GM18909 (cell line): Measurements from ENCODE around the gene LRRC59.
"Not testable (repeated sequence)": the region's sequence is repeated elsewhere in the genome, so short reads cannot be mapped to it uniquely, and the experiment has no call there.

Source experiments
- ATAC-seq: cut with Tn5 transposase; IDR thresholded peaks from one replicate; pipeline ENCODE4 v1.9.1; 2021; ENCODE audit warnings: mild to moderate bottlenecking; ENCODE audit not compliant: unreplicated experiment, poor library complexity

The LRRC59 gene

DNA sequence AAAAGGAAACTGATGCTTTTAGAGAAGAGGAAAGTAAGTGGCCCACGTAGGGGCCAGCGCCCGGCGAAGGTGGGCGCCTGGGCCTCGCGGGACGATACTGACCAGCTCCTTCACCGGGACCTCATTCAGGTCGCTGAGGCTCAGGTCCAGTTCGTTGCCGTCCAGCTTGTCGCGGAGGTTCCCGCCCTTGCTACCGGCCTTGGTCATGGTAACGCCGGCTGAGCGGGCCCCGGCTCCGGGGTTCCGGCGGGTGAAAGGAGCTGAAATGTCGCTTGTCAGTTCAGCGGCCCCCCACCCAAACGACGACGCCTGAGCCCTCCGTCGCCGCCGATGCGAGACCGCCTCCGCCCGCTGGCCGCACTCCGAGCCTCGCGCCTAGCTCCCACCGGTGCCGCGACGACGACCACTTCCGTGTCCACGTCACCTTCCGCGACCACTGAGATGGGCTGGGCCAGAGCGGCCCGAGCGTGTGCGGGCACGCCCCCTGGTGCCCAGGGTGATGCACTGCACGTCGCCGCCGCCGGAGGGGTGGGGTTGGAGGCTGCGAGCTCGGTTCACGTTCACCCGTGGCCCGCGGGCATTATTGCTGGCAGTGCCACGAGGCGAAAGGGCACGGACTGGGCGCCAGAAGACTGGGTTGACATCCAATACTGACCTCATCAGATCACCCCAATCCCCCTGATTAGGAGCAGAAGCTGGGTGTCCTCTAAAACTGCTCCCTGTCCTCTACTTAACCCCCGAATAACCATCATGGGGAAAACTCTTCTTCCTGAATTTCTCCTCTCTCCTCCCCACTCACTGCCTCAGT, at the start of gene LRRC59:
LRRC59 (minus strand) TSS at position 413 of the 808 bp plus-strand sequence; CDS start at position 207, 206 bp downstream.
- peak; percentile 98 for ATAC-seq

DNA sequence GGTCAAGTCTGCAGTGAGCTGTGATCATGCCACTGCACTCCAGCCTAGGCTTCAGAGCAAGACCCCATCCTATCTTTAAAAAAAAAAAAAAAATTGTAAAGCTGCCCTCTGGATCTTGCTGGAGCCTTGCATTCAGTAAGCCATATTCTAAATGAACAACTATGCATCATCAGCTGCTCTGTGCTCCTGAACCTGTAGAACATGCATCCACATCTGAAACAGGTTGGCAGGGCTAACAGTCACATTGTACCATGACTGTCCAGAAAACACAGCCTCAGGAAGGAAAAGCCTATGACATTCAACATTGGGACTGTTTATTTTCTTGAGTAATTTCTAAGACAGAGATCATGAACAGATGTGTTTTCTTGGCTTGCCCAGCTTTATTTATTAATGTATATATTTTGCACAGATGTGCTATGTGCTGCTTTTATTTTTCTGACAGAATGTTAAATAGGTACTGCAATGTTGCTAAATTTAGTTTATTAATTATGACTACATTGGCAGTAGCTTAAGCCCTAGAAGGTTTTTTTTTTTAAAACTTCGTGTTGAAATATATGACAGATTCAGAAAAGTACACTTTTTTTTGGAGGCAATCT, 48.5 kb upstream of the LRRC59 start:
- no peak for ATAC-seq

DNA sequence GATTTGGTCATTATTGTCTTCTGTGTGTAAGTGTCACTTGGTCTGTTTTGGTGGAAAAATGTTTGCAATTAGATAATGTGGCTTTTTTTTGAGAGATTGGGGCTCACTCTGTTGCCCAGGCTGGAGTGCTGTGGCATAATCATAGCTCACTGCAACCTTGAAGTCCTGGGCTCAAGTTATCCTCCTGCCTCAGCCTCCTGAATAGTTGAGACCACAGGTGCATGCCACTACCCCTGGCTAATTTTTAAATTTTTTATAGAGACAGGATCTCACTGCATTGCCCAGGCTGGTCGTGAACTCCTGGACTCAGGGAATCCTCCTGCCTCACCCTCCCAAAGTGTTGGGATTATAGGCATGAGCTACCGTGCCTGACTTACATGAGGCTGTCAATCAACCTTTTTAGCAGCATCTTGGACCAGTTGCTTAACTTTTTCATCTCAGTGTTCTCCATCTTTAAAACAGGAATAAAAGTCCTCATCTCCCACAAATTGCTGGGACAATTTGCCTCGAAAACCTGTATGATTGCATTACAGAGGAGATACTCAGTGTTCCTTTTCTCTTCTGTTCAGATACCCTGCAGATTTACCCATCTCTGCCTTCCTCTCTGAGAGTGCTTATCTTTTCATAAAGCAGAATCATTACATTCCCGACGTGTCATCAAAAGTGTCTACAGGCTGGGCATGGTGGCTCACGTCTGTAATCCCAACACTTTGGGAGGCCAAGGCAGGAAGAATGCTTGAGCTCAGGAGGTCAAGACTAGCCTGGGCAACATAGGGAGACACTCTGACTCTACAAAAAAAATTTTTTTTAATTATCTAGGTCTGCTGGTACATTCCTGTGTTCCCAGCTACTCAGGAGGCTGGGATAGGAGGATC, 47.8 kb upstream of the LRRC59 start:
- no peak for ATAC-seq

DNA sequence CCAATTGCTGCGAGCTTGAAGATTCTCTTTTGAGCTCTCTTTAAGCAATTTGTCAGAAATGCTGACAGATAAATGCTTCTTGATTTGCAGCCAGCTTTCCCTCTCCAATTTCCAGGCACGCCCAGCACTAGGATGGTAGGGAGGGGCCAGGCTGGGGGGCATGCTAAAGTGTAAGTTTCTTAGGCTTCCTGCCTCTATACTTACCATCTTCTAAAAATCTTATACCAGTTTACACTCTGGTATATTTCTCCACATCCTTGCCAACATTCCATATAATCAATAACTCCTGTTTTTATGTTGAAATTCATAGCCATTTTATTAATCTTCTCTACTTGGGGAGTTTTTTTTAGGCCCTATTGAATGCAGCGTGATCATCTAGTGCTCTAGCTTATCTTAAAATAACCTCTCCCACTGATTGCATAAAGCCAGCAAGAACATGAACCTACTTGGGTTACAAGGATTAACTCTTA, 46.2 kb upstream of the LRRC59 start:
- ATAC-seq, result no peak

DNA sequence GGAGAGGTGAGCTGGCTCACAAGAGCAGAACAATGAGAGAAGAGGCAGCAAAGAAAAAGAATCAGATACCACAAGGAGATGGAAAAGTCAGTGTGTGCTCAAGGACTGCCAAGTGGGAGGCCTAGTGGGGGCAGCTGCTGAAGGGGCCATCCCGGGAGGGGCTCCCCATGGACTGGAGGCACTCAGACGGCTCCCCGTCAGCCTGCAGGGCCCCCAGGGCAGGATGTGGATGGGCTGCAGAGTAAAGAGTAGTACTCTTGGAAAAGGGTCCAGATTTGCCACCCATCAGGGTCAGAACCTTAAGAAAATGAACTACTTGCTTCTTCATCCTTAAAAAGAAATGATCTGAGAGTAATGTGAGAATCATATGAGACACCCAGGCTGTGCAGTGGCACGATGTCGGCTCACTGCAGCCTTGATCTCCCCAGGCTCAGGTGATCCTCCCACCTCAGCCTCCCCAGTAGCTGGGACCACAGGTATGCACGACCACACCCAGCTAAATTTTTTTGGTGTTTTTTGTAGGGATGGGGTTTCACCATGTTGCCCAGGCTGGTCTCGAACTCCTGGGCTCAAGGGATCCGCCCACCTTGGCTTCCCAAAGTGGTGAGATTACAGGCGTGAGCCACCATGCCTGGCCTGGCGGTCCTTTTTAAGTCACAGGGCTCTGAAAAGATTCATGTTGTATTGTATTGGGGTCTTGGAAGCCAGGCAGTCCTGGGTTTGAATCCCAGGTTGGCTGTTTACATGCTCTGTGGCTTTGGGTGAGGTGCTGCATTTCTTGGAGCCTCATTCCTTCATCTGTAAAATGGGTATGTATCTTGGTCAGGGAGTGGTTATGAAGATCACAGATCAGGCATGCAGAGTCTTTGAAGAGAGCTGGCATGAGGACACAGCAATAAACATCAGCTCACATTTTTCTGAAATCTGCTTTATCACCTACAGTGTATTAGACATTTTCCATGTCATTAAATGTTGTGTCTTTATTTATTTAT, 43.8 kb upstream of the LRRC59 start:
- no peak for ATAC-seq

DNA sequence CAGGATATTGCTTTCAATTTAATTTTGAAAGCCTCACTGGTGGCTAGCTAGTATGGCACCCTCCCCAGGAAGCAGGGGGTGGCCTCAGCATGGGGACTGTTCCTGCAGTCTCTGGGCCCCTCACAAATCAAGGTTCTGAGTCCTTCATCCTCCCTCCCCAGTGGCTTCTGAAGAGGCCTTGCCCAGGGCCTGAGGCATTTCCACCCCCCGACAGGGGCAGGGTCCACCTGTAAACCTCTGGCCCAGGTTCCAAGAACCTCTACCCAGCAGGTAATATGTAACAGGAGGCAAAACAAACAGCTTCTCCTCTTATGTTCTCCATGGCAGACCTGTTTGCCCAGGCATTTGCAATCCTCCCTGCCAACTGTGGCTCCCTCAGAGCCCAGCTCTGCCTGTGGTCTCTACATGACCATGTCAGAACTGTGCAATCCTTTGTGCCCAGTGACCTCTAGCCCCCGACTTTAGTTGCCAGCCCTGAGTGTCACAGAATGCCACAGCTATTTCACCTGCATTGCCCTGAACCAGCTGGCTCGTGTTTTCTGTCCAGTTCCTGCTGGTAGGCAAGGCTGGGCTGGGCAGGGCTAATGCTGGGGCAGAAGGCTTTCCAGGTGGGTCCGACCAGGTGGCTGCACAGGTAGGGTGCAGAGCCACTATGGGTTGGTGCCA, 43.0 kb upstream of the LRRC59 start:
- no peak for ATAC-seq

DNA sequence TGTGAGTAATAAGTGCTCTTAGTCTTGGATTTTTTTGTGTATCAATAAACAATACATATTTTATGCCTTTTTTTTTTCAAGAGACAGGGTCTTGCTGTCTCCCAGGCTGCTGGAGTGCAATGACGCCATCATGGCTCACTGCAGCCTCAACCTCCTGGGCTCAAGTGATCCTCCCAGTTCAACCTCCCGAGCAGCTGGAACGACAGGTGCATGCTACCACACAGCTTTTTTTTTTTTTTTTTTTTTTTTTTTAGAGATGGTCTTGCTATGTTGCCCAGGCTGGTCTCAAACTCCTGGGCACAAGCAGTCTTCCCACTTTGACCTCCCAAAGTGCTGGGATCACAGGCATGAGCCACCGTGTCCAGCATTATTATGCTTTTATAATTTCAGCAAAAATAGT, 41.7 kb upstream of the LRRC59 start:
- ATAC-seq, result no peak

DNA sequence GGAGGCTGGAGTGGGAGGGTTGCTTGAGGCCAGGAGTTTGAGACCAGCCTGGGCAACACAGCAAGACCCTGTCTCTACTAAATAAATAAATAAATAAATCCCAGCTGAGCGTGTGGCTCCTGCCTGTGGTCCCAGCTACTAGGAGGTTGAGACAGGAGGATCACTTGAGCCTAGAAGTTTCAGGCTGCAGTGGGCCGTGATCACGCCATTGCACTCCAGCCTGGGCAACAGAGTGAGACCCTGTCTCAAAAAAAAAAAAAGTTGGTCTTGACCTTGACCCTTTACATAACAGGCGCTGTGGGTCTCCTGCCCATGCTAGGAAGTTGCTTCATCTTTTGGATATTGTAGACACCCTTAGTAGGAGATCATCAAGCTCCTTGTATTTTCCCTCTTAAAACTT, 40.1 kb upstream of the LRRC59 start:
- ATAC-seq, result no peak

DNA sequence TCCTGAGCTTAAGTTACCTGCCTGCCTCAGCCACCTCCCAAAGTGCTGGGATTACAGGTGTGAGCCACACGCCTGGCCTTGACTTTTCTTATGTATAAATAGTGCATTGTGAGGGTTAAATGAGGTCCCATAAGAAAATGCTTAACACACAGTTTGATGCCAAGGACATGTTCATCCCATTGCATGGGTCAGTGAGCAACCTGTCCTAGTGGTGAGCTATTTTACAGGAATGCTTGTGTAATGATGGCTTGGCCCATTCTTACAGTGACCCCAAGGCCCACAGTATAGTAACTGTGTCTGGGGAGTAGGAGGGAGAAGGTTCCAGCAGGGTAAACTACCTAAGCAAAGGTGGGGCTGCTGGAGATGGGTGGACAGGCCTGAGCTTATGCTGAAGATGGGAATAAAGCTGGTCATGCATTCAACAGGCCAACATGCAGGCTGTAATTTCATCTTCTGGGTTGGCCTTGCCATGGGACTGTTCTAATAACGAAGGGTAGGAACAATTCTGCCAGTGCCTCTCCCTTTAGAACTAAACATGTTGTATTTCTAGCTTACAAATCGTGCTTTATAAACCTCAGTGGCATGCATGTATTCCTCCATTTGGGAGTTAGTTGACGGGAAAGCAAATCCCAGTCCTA, 34.9 kb upstream of the LRRC59 start:
- no peak for ATAC-seq

DNA sequence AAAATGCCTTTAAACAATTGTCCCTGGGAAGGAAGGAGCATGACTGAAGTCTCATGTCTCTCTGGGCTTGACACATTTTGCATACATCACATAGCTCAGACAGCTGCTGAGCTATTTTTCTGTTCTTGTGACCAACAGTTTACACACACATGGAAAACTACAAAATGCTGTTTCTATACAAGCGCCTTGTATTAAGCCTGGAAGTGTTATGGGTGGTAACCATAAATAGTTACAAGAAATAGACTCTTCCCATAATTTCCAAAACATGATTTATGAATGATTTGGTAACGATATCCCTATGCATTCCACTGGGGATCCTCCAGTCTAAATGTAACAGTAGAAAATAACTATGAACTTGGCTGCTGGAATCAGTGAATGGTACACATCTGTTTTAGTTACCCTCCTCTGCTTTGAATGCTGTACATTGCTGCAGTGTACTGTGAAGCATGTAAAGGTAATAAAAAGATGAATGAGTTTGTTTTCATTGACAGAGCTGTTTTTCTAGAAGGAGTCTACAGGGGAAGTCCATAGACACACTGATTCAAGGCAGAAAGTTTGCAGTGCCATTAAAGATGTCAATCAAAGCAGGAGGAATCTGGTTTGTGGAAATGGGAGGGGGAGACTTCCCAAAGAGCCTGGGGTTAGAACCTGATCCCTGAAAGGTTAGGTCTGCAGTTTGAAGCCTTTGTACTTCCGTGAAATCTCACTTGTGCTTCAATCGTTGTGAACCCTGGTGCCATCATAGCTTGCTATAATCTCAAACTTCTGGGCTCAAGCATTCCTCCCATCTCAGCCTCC, 33.7 kb upstream of the LRRC59 start:
- ATAC-seq, result no peak

DNA sequence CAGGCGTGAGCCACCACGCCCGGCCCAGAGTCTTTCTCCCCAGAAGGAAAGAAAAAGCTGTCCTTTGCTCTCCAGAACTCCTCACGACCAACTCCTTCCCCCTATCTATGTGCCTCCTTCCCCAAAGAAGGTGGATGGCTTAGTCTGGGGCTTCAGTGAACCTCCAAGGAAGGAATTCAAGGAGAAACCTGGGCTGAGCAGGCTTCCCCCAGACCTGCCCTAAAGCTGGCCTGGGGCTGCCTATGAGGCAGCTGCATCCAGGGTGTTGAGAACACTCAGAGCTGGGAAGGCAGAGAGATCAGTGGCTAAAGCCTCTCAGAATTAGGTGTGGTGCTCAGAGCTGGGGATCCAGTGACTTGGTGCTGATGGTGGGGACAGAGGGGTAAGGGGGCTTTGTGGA, 32.5 kb upstream of the LRRC59 start:
- ATAC-seq, result no peak

DNA sequence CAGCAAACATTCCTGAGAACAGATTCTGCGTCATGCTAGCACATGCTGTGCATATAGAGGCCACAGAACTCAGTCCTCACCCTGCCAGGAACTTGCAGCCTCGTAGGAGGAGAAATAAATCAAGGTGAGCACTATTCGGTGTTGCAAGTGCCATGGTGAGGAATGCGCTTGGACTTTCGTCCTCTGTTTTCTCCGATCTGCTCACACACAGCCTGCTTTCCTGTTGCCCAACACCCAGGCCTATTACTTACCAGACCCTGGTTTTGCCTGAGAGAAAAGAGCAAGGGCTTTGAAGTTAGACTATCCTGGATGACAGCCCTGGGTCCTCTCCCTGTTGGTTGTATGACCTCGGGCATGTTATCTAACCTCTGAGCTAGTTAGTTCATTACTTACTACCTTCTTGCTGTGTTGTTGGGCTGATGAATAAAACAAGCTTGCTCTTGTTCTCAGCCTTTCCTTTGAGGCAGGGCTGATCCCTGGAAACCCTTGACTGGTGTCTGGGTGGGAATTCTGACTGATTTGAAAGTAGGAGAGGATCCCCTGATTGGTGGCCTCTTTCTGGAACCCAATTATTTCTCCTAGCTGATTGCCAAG, 31.6 kb upstream of the LRRC59 start:
- no peak for ATAC-seq

DNA sequence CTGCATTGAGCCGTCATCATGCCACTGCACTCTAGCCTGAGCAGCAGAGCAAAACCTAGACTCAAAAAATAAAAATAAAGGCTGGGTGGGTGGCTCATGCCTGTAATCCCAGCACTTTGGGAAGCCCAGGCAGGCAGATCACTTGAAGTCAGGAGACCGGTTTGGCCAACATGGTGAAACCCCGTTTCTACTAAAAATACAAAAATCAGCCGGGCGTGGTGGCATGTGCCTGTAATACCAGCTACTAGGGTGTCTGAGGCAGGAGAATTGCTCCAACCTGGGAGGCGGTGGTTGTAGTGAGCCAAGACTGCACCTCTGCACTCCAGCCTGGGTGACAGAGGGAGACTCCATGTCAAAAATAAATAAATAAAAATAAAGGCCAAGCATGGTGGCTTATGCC, 30.8 kb upstream of the LRRC59 start:
- ATAC-seq, result not testable (repeated sequence)

DNA sequence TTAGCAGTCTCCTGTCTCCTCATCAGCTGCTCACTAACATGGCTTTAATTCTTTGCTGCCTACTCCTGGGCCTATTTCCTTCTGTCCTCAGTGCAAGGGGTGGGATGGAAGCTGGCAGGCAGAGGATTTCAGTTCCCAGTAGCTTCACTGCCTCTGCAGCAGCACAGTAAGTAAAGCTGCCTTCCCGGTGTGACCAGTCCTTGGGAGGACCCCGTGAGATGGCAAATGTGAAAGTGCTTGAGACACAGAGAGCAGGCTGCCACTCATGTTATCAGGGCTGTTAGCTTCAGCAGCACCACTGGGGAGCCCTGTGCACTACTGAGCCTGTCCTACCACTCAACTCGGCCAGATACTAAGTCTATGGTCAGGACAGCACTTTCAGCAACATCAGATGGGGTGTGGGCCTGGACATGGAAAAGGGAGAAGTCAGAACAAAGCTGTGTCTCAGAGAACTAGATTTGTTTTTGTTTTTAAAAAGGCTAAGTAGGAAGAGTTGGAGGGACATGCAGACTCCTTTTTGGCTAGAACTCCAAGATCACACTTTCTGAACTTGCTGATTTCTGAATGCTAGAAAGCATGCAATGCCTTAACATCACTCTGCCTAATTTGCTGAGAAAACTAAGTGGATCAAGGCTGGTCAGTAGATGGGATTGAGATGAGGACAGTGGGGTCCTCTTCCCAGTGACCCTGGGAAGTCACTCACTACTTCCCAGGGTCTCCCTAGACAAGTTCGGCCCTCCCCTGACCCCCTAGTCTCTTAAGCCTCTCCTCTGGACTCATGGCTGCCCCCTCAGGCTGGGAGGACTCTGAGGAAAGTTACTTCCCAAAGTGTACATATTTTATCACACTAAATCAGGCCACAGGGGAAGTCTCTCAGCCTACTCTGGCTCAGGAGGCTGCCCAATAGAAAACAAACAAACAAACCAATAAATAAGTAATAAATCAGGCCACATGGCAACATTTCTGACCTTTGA, 29.8 kb upstream of the LRRC59 start:
- no peak for ATAC-seq

DNA sequence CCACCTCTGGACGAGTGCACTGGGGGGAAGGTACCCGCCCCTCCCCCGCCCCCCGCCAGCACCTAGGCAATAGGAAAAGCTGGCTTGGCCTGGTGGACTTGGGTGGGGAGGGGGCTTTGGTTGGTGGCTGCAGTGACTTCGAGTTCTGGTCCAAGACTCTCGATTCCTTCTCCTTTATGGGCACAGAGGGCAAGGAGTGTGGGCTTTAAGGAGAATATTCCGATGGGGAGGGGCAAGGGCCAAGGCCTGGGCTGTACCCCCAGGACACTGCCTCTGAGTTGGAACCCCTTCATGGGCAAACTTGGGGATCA, 29.1 kb upstream of the LRRC59 start:
- no peak for ATAC-seq

DNA sequence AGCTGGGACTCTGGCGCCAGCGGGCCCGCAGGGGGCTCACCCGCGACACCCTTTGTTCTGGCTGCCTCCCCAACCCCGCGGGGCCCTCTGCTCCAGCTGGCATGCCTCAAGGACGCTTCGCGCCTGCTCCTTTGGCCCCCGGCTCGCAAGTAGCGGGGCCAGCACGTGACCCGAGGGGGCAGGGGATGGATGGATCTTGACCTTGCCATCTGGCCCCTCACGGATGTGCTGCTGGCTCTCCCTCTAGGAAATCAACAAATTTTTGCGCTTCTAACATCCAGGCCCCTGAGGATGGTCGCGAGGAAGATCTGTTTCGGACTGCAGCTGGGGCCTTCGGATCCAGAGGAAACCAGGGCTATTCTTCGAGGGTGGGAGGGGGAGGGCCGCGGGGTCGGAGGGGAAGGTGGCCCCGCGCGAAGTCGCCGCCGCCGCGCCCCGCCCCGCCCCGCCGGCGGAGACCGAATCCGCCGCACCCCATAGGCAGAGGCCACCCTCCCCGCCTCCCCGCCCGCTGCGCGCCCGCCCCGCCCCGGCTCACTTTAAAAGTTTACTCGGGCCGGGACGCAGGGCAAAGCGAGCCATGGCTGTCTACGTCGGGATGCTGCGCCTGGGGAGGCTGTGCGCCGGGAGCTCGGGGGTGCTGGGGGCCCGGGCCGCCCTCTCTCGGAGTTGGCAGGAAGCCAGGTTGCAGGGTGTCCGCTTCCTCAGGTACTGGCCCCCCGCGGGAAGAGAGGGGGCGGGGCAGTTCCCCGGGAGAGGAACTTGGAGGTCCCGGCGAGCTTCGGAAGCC, 28.6 kb upstream of the LRRC59 start, which contains the start of gene ACSF2:
ACSF2 (plus strand) TSS at position 537 of the 790 bp plus-strand sequence; CDS start at position 581, 44 bp downstream.
- ATAC-seq, result peak; percentile 63
